Ovary (tissue), 3 donors: ENCODE results near the gene PHACTR3.

Source experiments
- CTCF ChIP-seq, 3 donors: fragments of 450-650 bp in 2 of 3; fragments of 200-600 bp in 1 of 3; IDR thresholded peaks; one replicate each; pipeline versions ENCODE4 v1.5.1 to v1.8.0; 2016 to 2022; ENCODE audit warnings: antibody characterized with exemption in 3 of 3, mild to moderate bottlenecking in 1 of 3
- POLR2A ChIP-seq: fragments of 450-650 bp; IDR thresholded peaks from one replicate; pipeline ENCODE4 v1.6.1; 2017; ENCODE audit warnings: antibody characterized with exemption, mild to moderate bottlenecking, moderate library complexity
- donor health status: DM: no; HTN: no; CAD: no.

GRCh38 chr20:59745201-59745600 is 140.9 kb downstream of the PHACTR3 start:
- TF ChIP-seq CTCF (IDR thresholded peaks at IDR 0.05) (no peak), POLR2A (no peak)
